Loucy (cell line): ENCODE measurements around the gene COL6A1.

Experiments
- CTCF ChIP-seq: fragments of 200-600 bp; sonication (generic); conservative IDR thresholded peaks from 2 replicates; pipeline ENCODE4 v1.5.1; 2014; ENCODE audit warnings: mild to moderate bottlenecking, antibody characterized with exemption, low read length
- EZH2phosphoT487 ChIP-seq: fragments of 200-600 bp; IDR thresholded peaks from 2 replicates; pipeline ENCODE4 v1.6.1; 2018; ENCODE audit warnings: antibody characterized with exemption, mild to moderate bottlenecking, moderate library complexity, borderline replicate concordance

DNA sequence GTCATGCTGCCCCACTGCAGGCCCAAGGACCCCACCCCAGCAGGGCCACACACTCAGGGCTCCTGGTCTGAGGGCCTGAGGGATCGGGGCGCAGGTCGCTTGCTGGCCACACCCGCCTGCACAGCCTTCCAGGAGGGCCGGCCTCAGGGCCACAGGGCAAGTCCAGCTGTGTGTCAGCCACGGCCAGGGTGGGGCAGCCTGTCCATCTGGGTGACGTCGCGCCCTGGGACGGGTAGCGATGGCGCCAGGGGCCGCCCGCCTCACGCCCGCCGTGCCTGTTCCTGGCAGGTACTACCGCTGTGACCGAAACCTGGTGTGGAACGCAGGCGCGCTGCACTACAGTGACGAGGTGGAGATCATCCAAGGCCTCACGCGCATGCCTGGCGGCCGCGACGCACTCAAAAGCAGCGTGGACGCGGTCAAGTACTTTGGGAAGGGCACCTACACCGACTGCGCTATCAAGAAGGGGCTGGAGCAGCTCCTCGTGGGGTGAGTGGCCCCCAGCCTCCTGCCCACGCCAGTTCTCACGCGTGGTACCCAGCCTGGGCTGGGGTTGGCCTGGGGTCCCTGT, 2.5 kb downstream of the COL6A1 start:
- TF ChIP-seq CTCF (no peak), EZH2phosphoT487 (no peak)
